T follicular helper cell (primary cell): ENCODE results near the gene DESI2.
"Not testable (repeated sequence)": the region's sequence is repeated elsewhere in the genome, so short reads cannot be mapped to it uniquely, and the experiment has no call there.

ENCODE experiments used
- DNase-seq: peaks from one replicate; pipeline ENCODE4 v3.0.0-alpha.2; 2020; ENCODE audit warnings: low read depth

Gene DESI2

DNA sequence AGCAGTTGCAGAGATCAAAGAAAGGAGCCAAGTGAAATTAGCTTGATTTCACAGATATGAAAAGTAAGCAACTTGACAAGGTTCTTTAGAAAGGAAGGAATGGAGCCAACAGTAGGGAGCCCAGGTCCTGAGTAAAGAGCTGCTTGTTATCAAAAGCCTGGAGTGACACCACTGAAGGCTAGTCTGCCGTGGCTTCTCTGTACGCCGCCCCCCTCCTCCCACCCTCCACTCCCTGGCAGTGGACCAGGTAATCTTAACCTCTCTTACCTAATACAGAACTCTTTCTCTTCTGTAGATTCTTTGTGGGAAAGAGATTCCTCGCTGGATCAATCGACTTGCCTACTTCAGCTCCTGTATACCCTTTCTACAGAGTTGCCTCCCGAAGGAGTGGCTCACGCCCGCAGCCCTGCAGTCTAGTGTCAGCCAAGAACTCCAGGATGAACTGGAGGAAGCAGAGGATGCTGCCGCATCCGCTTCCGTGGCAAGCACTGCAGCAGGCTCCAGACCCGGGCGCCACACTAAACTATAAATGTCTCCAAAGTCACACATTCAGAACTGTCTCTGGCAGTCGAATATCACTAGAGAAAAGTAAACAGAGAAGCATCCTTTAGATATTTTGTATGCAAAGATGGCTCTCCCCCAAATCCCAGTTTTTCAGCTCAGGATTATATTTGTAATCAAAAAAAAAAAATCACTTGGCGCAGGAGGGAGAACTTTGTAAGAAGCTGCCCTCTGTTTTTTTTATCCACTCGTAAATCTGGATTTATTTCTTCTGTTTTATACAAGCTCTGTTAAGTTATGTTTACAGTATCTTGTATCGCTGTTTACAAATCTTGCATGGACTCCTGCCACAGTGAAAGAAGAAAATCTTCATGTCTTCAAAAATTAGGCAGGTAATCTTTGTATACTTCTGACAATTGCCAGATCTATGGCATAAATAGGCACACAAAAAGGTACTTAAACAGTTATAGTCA, 52.6 kb downstream of the DESI2 start:
- no peak for DNase-seq

DNA sequence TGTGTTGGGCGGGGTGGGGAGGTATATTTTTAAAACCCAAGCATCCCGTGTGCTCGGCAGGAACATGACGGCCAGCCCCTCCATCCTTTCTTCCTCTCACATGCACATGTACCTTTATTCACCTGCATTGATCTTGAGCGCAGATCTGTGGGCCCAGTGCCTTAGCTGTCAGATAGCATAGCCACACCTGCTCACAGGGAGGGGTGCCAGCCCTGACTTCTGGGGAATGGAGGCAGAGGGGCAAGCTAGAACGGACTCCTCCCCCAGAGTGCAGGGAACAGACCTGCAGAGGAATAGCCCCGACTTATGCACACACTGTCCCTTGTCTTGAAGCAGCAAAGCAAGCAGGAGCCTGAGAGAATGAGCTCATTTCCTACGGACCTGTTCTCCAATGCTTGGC, 56.1 kb downstream of the DESI2 start:
- DNase-seq, result no peak

- no peak for DNase-seq
Observed at GRCh38 chr1:244709476-244710368, 56.8 kb downstream of the DESI2 start.

DNA sequence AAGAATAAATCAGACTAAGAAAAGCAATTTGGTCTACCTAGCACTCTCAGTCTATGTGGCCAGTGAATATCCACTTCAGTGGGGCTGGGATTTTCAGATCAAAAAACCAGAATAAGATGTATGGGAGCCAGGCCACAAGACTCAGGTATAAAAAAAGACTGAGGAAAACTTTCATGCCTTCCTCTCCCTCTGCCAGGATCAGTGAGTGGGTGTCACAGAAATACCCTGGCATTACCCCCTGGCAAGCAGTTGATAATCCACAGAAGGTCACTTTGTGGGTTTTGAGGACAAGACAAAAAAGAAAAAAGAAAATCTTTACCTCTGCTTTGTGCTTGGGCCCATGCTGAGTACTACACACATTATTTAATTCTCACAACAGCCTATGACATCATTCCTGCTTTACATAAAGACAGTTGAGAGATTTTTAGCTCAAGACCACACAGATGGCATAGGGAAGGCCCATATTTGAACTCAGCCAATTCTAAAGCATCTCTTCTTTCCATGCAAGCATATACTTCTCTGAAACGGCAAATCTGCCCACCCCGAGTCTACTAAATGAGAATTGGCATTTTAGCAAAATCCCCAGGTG, 57.6 kb downstream of the DESI2 start:
- no peak for DNase-seq

GRCh38 chr1:244712669-244713068, 59.7 kb downstream of the DESI2 start:
- no peak for DNase-seq

DNA sequence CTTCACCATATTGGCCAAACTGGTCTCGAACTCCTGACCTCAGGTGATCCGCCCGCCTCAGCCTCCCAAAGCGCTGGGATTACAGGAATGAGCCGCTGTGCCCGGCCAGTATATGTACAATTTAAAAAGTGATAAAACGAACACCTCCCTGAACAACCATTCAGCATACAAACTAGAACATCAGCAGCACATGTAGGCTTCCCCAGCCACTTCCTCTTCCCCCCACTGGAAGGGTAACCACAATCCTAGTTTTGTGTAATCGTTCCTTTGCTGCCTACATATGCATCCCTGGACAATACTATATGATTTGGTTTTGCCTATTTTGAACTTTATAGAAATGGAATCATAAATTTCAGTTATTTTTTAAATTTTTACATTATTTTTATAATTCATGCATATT, 60.4 kb downstream of the DESI2 start:
- DNase-seq, result no peak

- no peak for DNase-seq
Observed at GRCh38 chr1:244727871-244728474, 75.0 kb downstream of the DESI2 start.

GRCh38 chr1:244730153-244730933, 77.4 kb downstream of the DESI2 start:
- peak; percentile 2 for DNase-seq

- no peak for DNase-seq
Observed at GRCh38 chr1:244730934-244731434, 78.1 kb downstream of the DESI2 start.

GRCh38 chr1:244731651-244732050, 78.7 kb downstream of the DESI2 start:
- DNase-seq, result no peak

DNA sequence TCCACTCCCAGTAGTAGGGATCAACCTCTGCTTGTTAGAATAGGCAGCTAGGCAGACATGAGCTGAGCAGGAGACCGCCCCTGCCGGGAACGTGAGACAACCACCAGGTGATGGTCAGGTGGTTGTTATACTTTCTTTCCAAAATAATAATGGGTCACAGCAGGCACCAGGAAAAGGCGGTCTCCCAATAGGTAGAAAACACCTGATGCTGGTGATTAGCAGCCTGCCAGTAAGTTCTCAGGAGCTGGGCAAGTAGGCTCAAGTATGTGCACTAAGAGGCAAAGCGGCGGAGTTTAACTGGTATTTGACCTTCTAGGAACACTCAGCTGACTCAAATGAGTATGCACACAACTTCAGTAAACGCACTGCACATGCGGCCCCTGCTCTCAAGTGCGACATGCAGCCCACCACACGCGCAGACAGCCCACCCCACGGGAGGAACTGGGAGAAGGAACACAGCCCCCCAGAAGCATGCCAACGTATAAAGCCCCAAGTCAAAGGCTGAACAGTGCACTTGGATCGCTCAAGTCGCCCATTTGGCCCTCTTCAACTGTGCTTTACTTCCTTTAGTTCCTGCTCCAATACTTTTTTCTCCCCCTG, 80.0 kb downstream of the DESI2 start:
- DNase-seq, result no peak

GRCh38 chr1:244735404-244735803, 82.5 kb downstream of the DESI2 start:
- DNase-seq, result no peak

DNA sequence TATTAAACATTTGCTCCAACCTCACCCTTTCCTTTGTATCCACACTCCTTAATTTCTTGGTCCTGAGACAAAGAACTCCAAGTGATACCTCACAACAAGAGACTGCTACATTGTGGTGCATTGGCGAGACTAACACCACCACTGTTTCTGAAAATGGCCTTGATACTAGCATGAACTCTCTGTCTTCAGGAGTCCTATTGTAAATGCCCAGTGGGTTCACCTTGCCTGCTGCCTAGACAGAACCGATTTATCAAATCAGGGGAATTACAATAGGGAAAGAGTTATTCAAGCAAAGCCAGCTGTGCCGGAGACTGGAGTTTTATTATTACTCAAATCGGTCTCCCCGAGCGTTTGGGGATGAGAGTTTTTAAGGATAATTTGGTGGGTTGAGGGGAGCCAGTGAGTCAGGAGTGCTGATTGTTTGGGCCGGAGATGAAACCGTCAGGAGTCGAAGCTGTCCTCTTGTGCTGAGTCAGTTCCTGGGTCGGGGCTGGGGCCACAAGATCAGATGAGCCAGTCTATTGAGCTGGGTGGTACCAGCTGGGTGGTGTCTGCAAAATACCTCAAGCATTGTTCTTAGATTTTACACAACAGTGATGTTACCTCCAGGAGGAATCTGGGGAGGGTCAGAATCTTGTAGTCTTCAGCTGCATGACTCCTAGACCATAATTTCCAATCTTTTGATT, 83.1 kb downstream of the DESI2 start:
- DNase-seq, result no peak

DNA sequence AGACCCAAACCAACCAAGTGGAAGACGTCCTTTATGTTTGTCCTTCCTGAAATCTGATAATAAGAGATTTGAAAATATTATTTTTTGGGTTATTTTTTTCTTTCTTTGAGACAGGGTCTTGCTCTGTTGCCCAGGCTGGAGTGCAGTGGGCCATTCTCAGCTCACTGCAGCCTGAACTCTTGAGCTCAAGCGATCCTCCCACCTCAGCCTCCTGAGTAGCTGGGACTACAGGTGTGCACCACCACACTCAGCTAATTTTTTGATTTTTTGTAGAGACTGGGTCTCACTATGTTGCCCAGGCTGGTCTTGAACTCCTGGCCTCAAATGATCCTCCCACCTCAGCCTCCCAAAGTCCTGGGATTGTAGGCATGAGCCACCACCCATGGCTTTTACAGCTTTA, 86.2 kb downstream of the DESI2 start:
- DNase-seq, result not testable (repeated sequence)

- DNase-seq, result not testable (repeated sequence)
Observed at GRCh38 chr1:244740027-244740617, 87.2 kb downstream of the DESI2 start.

DNA sequence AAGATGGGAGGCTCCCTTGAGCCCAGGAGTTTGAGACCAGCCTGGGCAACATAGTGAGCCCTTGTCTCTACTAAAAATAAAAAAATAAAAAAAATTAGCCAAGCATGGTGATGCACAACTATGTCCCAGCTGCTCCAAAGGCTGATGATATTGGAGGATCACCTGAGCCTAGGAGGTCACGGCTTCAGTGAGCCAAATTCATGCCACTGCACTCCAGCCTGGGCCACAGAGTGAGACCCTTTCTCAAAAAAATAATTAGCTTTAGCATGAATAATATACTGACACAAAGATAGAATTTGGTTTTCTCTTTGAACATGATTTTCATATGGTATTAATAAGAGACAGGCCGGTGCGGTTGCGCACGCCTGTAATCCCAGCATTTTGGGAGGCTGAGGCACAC, 88.8 kb downstream of the DESI2 start:
- DNase-seq, result no peak

- DNase-seq, result no peak
Observed at GRCh38 chr1:244749230-244750016, 96.5 kb downstream of the DESI2 start.

DNA sequence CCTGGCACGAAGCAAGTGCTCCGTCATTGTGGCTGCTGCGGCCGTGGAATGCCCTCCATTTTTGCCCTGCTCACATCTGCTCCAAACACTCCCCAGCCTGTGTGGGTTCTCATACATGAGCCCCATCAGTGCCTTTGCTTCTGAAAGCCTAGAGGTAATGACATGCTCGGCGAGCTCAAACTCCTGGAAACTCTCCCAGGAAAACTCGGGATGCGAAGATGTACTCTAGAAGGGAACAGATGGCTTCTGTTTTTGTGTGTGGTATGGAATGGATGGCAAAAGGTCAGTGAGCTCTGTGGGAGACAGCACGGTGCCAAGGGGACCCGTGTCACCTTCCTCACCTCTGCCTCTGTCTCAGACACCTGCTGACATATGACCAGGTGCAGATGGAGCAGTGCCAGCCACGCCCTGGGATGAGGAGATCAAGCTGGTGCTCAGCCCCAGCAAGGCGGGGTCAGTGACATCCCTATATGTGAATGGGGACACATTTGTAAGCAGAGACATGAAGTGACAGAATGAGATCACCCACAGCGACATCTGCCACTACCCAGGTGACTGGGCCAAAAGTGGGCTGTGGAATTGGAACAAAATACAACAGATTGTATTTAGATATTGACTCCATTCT, 98.5 kb downstream of the DESI2 start:
- no peak for DNase-seq
